Choroid plexus epithelial cell (primary cell): ENCODE measurements around the gene ACTG1.
A peak's percentile ranks its signal among the peaks of the same experiment; 100 is the strongest.

Experiments used
- DNase-seq: peaks from one replicate; pipeline ENCODE4 v3.0.0-alpha.2; 2010; ENCODE audit warnings: low read depth
- H3K4me3 ChIP-seq: 2 replicates; pipeline ENCODE4 v1.5.1; 2011; ENCODE audit warnings: low read depth, mild to moderate bottlenecking, control low read depth, low read length, moderate library complexity
- TF ChIP-seq, protein P1 (sequence below): conservative IDR thresholded peaks from 2 replicates; pipeline ENCODE4 v1.5.1; 2011; ENCODE audit warnings: low read depth, mild to moderate bottlenecking, control low read depth, inconsistent platforms, low read length, moderate library complexity

ACTG1 gene

DNA sequence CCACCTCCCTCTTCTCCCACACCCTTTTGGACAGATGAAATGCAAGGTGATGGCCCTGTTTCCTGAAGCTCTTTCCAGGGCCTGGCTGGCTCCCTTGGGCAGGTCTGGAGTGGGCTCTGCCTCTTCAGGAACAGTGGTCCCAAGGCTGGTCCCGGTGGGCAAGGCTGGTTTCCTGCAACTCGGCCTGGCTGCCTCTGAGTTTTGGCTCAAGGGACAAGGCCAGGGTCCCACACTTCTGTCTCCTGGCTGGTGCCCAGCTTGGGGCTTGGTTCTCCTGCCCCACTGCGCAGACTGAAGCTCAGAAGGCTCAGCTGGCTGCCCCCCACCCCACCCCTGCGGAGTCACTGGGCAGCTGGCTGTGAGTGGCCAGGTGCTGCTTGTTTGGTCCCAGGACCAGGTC, 3.8 kb upstream of the ACTG1 start:
- no peak for DNase-seq
- H3K4me3 ChIP-seq: peak overlapping the region; percentile 76
- TF ChIP-seq, protein P1, sequence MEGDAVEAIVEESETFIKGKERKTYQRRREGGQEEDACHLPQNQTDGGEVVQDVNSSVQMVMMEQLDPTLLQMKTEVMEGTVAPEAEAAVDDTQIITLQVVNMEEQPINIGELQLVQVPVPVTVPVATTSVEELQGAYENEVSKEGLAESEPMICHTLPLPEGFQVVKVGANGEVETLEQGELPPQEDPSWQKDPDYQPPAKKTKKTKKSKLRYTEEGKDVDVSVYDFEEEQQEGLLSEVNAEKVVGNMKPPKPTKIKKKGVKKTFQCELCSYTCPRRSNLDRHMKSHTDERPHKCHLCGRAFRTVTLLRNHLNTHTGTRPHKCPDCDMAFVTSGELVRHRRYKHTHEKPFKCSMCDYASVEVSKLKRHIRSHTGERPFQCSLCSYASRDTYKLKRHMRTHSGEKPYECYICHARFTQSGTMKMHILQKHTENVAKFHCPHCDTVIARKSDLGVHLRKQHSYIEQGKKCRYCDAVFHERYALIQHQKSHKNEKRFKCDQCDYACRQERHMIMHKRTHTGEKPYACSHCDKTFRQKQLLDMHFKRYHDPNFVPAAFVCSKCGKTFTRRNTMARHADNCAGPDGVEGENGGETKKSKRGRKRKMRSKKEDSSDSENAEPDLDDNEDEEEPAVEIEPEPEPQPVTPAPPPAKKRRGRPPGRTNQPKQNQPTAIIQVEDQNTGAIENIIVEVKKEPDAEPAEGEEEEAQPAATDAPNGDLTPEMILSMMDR: no peak

DNA sequence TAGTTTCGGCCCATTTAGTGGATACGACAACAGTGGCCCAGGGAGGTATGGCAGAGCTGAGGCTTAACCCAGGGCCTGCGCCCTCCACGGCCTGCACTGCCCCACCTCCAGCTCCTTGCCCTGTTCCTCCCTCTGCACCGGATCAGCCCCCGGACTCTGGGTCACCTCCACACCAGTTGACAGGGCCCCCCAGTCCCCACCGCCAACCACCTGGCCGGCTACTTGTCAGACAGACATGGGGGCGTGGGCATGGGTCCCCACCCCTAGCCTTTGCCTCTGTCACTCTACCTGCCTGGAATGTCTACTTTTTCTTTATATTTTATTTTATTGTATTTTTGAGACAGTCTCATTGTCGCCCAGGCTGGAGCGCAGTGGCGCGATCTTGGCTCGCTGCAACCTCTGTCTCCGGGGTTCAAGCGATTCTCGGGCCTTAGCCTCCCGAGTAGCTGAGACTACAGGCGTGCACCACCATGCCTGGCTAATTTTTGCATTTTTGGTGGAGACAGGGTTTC, 3.0 kb upstream of the ACTG1 start:
- H3K4me3 ChIP-seq: peak overlapping the region; percentile 76
- TF ChIP-seq, protein P1: no peak
- DNase-seq: no peak

DNA sequence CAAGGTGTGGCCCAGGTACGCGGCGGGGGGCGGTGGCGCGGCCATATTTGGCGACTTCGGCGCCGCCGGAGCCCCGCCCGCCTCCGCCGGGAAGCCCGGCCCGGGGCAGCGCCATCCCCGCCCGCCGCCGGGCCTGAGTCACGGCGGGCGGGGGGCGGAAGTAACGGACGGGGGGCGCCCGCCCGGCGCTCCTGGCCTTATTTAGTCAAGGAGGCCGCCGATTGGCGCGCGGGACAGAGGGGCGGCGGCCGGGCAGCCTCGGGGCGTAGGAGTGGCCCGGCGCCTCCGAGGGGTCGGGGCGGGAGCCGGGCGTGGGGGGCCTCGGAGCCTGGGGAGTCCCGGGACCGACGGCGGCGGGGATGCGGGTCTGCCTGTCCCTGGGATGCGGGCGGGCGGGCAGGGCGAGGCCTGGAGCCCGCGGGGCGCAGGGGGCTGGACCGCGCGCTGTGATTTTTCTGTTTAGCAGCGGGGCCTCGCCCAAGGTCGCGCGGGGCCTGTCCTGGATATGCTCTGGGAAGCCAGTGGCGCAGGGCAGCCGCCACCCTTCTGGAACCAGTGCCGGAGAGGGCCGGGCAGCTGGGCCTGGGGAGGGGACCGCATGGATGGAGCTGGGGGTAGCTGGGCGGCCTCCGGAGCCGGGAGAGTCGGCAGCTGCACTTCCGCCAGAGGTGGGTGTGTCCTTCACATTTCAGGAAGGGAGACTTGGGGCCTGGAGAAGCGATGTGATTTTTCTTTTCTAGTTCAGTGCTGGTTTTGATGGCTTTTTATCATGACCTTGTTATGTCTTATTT, 2.3 kb upstream of the ACTG1 start:
- DNase-seq: peak; percentile 85
- TF ChIP-seq, protein P1: no peak
- peak overlapping the region; percentile 76 for H3K4me3 ChIP-seq

DNA sequence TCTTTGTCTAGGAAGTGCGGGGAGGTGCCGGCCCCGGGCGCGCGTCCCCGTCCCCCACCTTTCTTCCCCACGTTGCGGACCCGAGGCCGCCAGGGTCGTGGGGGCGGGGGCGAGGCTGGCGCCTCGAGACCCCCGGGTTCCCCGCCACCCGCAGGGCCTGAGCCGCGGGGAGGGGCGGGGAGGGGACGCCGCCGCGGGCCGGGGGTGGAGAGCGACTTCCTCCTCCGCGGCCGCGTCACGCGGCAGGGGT, 1.8 kb upstream of the ACTG1 start:
- peak overlapping the region; percentile 76 for H3K4me3 ChIP-seq
- TF ChIP-seq, protein P1: no peak
- no peak for DNase-seq

DNA sequence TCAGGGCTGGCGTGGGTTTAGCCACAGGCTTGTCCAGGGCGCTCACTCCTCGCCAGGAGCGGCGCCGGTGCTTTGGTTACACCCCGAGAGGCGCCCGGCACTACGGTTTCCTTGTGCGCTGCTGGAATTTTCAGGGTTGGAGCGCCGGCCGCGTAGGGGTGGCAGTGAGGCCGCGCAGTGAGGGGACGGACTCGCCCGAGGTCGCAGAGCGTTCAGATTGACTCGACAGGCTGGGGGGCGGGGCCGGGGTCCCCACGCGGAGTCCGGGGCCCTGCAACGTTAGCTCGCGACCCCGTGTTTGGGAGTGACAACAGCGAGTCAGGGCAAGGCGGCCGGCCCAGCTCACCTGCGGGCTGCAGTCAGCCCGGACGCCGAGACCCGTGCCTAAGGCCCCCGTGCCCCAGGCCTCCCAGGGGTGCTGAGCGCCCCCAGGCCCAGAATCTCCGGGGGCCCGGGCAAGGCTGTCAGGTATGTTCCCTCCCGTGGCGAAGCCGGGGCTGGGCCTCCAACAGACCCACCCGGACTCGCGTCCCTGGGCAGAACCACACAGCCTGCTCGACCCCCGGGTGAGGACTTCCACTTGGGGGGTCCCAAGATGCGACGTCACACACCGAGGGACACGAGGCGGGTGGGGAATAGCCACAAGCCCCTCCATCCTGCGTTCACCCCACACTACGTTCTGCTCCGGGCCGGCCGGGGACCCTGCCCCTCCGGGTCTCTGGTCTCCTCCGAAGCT, 1.3 kb upstream of the ACTG1 start:
- peak overlapping the region; percentile 76 for H3K4me3 ChIP-seq
- peak; percentile 82 for DNase-seq
- TF ChIP-seq, protein P1: no peak

DNA sequence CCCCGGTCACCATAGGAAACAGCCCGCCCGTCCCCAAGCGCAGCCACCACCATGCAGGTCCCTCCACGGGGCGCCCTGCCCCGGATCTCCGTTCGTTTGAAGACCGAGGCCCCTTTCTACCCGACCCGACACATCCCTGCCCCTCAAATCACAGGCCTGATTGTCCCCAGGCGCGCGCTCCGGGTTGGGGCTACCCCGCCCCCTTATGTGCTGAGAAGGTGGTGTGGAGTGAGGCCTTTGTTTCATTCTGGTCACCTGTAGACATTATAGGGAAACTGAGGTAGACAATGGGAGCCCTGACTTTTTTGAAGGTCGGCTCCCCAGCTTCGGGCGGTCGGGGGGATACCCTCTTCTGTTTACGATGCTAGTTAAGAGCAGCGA, 763 bp upstream of the ACTG1 start:
- peak; percentile 66 for DNase-seq
- H3K4me3 ChIP-seq: peak overlapping the region; percentile 76
- TF ChIP-seq, protein P1: no peak
